Hepatocyte (in vitro differentiated cells): ENCODE data around the gene GATAD2A. TPM values are rescaled to one million over a fixed set of nuclear protein-coding genes. Genes with fewer than 3 reads are reported as not detected.

Source experiments
- DNase-seq: peaks from one replicate; pipeline ENCODE4 v3.0.0-alpha.2; 2016; ENCODE audit warnings: low spot score
- H2AFZ ChIP-seq: fragments of 200-600 bp; sonication (generic); 2 replicates; pipeline ENCODE4 v1.6.0; 2016; ENCODE audit warnings: antibody characterized with exemption, mild to moderate bottlenecking
- H3K27ac ChIP-seq: fragments of 200-600 bp; sonication (generic); 2 replicates; pipeline ENCODE4 v1.5.1; 2016; ENCODE audit warnings: mild to moderate bottlenecking
- H3K27me3 ChIP-seq: fragments of 200-600 bp; sonication (generic); 2 replicates; pipeline ENCODE4 v1.6.1; 2016
- H3K36me3 ChIP-seq: fragments of 200-600 bp; sonication (generic); replicated peaks from 2 replicates; pipeline ENCODE4 v1.5.1; 2016; ENCODE audit warnings: low read depth; ENCODE audit not compliant: insufficient read depth
- H3K4me1 ChIP-seq: fragments of 200-600 bp; sonication (generic); 2 replicates; pipeline ENCODE4 v1.5.1; 2016; ENCODE audit warnings: mild to moderate bottlenecking, moderate library complexity; ENCODE audit not compliant: insufficient read depth
- H3K4me2 ChIP-seq: fragments of 200-600 bp; sonication (generic); 2 replicates; pipeline ENCODE4 v1.6.0; 2016
- H3K4me3 ChIP-seq: fragments of 200-600 bp; sonication (generic); 2 replicates; pipeline ENCODE4 v1.5.1; 2016; ENCODE audit warnings: mild to moderate bottlenecking
- H3K79me2 ChIP-seq: fragments of 200-600 bp; sonication (generic); 2 replicates; pipeline ENCODE4 v1.6.0; 2017; ENCODE audit warnings: mild to moderate bottlenecking
- H3K9me2 ChIP-seq: fragments of 200-600 bp; sonication (generic); replicated peaks from 2 replicates; pipeline ENCODE4 v1.6.0; 2017; ENCODE audit warnings: mild to moderate bottlenecking; ENCODE audit not compliant: insufficient read depth
- H3K9me3 ChIP-seq: fragments of 200-600 bp; sonication (generic); 2 replicates; pipeline ENCODE4 v1.5.1; 2016; ENCODE audit warnings: low read depth, mild to moderate bottlenecking
- H4K20me1 ChIP-seq: fragments of 200-600 bp; sonication (generic); 2 replicates; pipeline ENCODE4 v1.6.0; 2016; ENCODE audit warnings: mild to moderate bottlenecking; ENCODE audit not compliant: insufficient read depth, poor library complexity, severe bottlenecking
- EZH2 ChIP-seq: fragments of 200-600 bp; sonication (generic); IDR thresholded peaks from 2 replicates; pipeline ENCODE4 v1.6.1; 2016; ENCODE audit warnings: antibody characterized with exemption, mild to moderate bottlenecking, borderline replicate concordance
- EZH2phosphoT487 ChIP-seq: fragments of 200-600 bp; sonication (generic); IDR thresholded peaks from one replicate; pipeline ENCODE4 v1.6.1; 2018; ENCODE audit warnings: antibody characterized with exemption, mild to moderate bottlenecking, low read depth, moderate library complexity; ENCODE audit not compliant: unreplicated experiment, severe bottlenecking
- WGBS: methylation state at CpG from one replicate; pipeline ENCODE4 v1.1.6; 2016; ENCODE audit warnings: low lambda C conversion rate; ENCODE audit errors: missing lambda C conversion rate; 5-methylcytosine and 5-hydroxymethylcytosine counted together
- polyA plus RNA-seq: library from polyadenylated mRNA; unstranded; fragments of >200 nt; fragmentation: Nextera tagmentation; extraction: Ambion mirVana; gene quantifications from 2 replicates; pipeline ENCODE4 v1.2.1, GENCODE V29; 2016
- total RNA-seq: library from RNA; depleted of rRNA; stranded (reverse); fragments of >200 nt; gene quantifications from 2 replicates; pipeline ENCODE4 v1.2.3, GENCODE V29; 2014
- TF ChIP-seq, protein P1 (sequence below): fragments of 200-600 bp; sonication (generic); IDR thresholded peaks from 2 replicates; pipeline ENCODE4 v1.5.1; 2016; ENCODE audit warnings: antibody characterized with exemption, mild to moderate bottlenecking; ENCODE audit not compliant: poor library complexity

GATAD2A gene
- total and polyA plus RNA-seq, 2 experiments from 2014 or later, result 35.3 to 35.7 TPM

- H3K27ac ChIP-seq, result no peak overlapping the region
- no peak overlapping the region for H3K4me2 ChIP-seq
- no peak overlapping the region for H3K4me3 ChIP-seq
- H3K36me3 ChIP-seq, result no peaks in the 10 kb centered on the region
- H2AFZ ChIP-seq, result no peak overlapping the region
- TF ChIP-seq EZH2 (no peak), EZH2phosphoT487 (no peak)
- TF ChIP-seq, protein P1, sequence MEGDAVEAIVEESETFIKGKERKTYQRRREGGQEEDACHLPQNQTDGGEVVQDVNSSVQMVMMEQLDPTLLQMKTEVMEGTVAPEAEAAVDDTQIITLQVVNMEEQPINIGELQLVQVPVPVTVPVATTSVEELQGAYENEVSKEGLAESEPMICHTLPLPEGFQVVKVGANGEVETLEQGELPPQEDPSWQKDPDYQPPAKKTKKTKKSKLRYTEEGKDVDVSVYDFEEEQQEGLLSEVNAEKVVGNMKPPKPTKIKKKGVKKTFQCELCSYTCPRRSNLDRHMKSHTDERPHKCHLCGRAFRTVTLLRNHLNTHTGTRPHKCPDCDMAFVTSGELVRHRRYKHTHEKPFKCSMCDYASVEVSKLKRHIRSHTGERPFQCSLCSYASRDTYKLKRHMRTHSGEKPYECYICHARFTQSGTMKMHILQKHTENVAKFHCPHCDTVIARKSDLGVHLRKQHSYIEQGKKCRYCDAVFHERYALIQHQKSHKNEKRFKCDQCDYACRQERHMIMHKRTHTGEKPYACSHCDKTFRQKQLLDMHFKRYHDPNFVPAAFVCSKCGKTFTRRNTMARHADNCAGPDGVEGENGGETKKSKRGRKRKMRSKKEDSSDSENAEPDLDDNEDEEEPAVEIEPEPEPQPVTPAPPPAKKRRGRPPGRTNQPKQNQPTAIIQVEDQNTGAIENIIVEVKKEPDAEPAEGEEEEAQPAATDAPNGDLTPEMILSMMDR, result no peak
- peaks cover 13% of the 10 kb centered on the region for H3K4me1 ChIP-seq
- H3K79me2 ChIP-seq, result peaks cover 100% of the 10 kb centered on the region
- H3K9me2 ChIP-seq, result no peaks in the 10 kb centered on the region
- H4K20me1 ChIP-seq, result peaks cover 73% of the 10 kb centered on the region
- DNase-seq, result no peak
- H3K9me3 ChIP-seq, result no peaks in the 10 kb centered on the region
- 86% methylated on average over 15 of the region's 15 CpGs for WGBS
- H3K27me3 ChIP-seq, result no peaks in the 10 kb centered on the region
Measured at GRCh38 chr19:19447536-19448237, 42.2 kb downstream of the GATAD2A start.

DNA sequence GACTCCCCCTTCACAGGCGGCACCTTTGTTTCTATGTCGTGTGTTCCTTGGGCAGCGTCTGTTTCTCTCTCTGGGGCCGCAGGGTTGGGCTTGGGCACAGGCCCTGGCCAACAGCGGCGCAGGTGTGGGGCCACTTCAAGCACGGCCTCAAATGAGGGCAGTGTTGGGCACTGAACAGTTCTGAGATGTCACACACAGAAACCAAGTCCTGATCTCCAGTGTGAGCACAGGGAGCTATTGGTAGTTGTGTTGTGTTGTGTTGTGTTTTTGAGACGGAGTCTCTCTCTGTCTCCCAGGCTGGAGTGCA lies 42.7 kb downstream of the GATAD2A start:
- Histone ChIP-seq H3K27me3 (no peaks in the 10 kb centered on the region), H2AFZ (no peak overlapping the region), H3K9me2 (no peaks in the 10 kb centered on the region), H3K79me2 (peaks cover 100% of the 10 kb centered on the region), H4K20me1 (peaks cover 78% of the 10 kb centered on the region), H3K27ac (no peak overlapping the region), H3K9me3 (no peaks in the 10 kb centered on the region), H3K4me1 (peaks cover 16% of the 10 kb centered on the region), H3K4me2 (no peak overlapping the region), H3K36me3 (no peaks in the 10 kb centered on the region), H3K4me3 (no peak overlapping the region)
- DNase-seq, result no peak
- WGBS, result 95% methylated on average over 8 of the region's 8 CpGs
- TF ChIP-seq EZH2phosphoT487 (no peak), EZH2 (no peak)
- TF ChIP-seq, protein P1, result no peak

GRCh38 chr19:19451429-19452242 lies 46.2 kb downstream of the GATAD2A start:
- Histone ChIP-seq H2AFZ (no peak overlapping the region), H3K27me3 (no peaks in the 10 kb centered on the region), H3K4me2 (peak overlapping the region; percentile 37), H3K9me3 (no peaks in the 10 kb centered on the region), H3K27ac (no peak overlapping the region), H4K20me1 (peaks cover 79% of the 10 kb centered on the region), H3K4me3 (no peak overlapping the region), H3K4me1 (peaks cover 18% of the 10 kb centered on the region), H3K9me2 (no peaks in the 10 kb centered on the region), H3K79me2 (peaks cover 100% of the 10 kb centered on the region), H3K36me3 (no peaks in the 10 kb centered on the region)
- WGBS, result 85% methylated on average over 13 of the region's 13 CpGs
- no peak for DNase-seq
- TF ChIP-seq, protein P1, result no peak
- no peak for TF ChIP-seq EZH2
- no peak for TF ChIP-seq EZH2phosphoT487
